ENCODE measurements around the gene COL20A1.
"Not testable (repeated sequence)": the region's sequence is repeated elsewhere in the genome, so short reads cannot be mapped to it uniquely, and the experiment has no call there.

Gene COL20A1

DNA sequence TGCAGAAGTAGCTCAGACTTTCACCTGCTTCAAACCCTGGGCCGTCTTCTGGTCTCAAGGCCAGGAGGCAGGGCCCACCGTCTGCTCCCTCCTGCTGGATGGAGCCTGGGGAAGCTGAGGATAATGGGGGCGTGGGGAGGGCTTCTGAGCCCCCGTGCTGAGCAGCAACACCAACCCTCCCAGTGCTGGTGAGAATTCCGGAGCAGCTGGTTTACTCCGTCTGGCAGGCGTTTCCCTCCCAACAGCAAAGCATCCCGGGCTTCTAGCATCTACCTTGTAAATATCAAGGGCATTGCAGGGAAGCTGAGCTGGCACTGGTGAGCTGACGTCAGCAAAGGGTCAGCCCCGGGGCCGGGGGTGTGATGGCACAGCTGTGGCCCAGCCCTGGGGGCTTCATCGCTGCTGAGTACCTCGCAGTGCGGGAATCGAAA lies 85.0 kb downstream of the COL20A1 start:
- in situ Hi-C loops (cut with HindIII; ENCODE audit: low sequenced_read_pairs): no loop called here
- TF ChIP-seq, protein P1, sequence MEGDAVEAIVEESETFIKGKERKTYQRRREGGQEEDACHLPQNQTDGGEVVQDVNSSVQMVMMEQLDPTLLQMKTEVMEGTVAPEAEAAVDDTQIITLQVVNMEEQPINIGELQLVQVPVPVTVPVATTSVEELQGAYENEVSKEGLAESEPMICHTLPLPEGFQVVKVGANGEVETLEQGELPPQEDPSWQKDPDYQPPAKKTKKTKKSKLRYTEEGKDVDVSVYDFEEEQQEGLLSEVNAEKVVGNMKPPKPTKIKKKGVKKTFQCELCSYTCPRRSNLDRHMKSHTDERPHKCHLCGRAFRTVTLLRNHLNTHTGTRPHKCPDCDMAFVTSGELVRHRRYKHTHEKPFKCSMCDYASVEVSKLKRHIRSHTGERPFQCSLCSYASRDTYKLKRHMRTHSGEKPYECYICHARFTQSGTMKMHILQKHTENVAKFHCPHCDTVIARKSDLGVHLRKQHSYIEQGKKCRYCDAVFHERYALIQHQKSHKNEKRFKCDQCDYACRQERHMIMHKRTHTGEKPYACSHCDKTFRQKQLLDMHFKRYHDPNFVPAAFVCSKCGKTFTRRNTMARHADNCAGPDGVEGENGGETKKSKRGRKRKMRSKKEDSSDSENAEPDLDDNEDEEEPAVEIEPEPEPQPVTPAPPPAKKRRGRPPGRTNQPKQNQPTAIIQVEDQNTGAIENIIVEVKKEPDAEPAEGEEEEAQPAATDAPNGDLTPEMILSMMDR (IDR thresholded peaks at IDR 0.05; ENCODE audit: low read depth, low read length): no peak
- H3K4me3 ChIP-seq (ENCODE audit: low read depth, low read length): no peak overlapping the region
- no peak for DNase-seq (ENCODE audit: low read depth, low spot score)

DNA sequence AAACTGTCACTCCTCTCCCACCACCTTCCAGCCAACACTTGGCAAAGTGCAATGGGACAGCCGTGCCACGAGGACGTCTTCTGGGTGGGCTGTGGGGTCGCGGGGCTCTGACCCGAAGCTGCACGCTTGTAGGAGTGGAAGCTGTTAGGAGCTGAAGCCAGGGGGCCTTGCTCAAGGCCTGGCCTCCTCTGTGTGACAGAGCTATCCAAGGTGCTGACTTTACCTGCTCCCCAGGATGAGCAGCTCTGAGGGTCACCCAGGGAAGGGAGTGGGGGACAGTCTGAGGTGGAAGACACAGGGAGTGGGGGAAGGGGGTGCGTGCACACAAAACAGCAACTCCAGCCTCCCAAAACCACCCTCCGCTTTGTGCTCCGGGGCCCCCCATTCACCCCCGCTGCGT lies 85.6 kb downstream of the COL20A1 start:
- in situ Hi-C loops (cut with HindIII; ENCODE audit: low sequenced_read_pairs): no loop called here
- DNase-seq (ENCODE audit: low read depth, low spot score): no peak
- H3K4me3 ChIP-seq (ENCODE audit: low read depth, low read length): no peak overlapping the region
- TF ChIP-seq, protein P1 (IDR thresholded peaks at IDR 0.05; ENCODE audit: low read depth, low read length): no peak

DNA sequence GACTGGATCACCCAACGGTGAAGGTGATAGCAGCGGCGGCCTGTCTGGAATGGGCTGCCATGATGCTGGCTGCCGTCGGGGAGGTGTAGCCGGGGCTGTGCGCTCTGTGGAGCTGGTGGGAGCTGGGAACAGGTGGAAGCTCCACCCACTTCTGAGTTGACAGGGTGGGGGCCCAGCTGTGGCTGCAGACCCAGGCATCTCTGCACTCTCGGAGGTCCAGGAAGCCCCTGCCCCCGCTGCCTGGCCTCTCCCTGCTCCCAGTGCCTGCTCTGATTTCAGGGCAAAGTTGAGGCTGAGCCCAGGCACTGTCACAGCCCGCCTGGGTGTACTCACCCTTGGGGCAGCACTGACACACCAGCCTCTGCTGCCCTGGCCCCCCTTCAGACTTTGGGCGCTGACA lies 86.3 kb downstream of the COL20A1 start:
- in situ Hi-C loops (cut with HindIII; ENCODE audit: low sequenced_read_pairs): no loop called here
- DNase-seq (ENCODE audit: low read depth, low spot score): no peak
- TF ChIP-seq, protein P1 (IDR thresholded peaks at IDR 0.05; ENCODE audit: low read depth, low read length): no peak
- H3K4me3 ChIP-seq (ENCODE audit: low read depth, low read length): no peak overlapping the region

DNA sequence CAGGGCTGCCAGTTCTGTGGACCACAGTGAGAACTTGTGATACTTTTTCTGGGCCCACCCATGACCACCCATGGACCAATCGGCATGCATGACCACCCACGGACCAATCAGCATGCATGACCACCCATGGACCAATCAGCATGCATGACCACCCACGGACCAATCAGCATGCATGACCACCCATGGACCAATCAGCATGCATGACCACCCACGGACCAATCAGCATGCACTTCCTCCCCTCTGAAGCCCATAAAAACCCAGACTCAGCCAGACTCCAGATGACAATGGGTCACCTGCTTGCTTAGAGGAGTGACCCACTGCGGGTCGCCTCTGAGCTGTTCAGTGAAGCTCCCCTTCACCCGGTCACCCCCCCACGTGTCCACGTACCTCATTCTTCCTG lies 86.9 kb downstream of the COL20A1 start:
- in situ Hi-C loops (cut with HindIII; ENCODE audit: low sequenced_read_pairs); DNase-seq (ENCODE audit: low read depth, low spot score); H3K4me3 ChIP-seq (ENCODE audit: low read depth, low read length): not testable (repeated sequence)

DNA sequence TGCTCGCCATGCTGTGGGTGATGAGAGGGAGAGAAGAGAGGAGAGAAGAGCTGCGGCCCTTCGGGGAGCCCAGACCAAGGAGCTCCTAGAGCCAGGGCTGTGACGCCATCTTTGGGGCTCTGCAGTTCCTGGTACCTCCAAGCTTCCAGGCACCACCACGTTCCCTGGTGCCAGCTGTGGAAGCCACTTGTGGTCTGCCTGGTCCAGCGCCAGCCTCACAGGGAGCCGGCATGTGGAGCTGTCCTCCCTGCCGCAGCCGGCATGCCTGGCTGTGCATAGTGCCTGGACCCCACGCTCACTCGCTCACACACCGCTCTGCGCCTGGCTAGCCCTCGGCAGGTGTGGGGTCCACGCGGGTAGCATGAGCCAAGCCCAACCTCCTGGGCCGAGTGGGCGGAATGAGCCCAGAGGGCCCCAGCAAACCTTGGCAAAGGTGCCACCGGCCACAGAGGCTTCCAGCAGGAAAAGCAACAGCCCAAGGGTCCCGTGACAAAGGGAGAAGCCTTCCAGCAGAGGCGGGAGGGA lies 87.4 kb downstream of the COL20A1 start:
- DNase-seq (ENCODE audit: low read depth, low spot score): no peak
- H3K4me3 ChIP-seq (ENCODE audit: low read depth, low read length): no peak overlapping the region
- TF ChIP-seq, protein P1 (IDR thresholded peaks at IDR 0.05; ENCODE audit: low read depth, low read length): no peak
- in situ Hi-C loops (cut with HindIII; ENCODE audit: low sequenced_read_pairs): no loop called here

DNA sequence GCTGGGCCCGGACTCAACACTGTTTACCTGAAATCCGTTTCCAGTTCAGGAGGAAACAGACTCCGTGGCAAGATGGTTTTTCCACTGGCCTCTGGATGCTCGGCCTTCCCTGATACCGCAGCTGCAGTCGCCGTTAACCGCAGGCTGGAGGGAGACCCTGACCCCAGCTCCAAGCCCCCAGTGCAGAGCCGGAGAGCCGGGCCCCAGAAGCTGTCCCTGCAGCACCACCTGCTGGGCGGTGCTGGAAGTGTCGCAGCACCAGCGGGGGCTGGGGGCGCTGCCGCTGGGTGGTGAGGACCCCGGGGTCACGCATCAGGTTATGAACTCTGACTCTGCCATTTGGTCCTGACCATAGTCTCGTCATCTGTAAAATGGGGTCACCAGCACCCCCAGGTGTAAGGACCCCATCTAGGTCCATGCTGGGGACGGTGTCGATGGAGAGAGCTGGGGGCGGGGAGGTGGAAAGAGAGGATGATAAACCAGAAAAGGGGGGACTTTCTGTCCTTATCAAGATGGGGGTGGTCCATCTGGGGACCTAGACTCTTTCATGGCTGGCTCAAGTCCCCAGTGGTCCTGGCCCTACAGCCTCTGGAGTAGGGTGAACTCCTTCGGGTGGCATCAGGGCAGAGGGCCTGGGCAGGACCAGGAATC lies 88.9 kb downstream of the COL20A1 start:
- in situ Hi-C loops (cut with HindIII; ENCODE audit: low sequenced_read_pairs): no loop called here
- no peak overlapping the region for H3K4me3 ChIP-seq (ENCODE audit: low read depth, low read length)
- DNase-seq (ENCODE audit: low read depth, low spot score): no peak
- TF ChIP-seq, protein P1 (IDR thresholded peaks at IDR 0.05; ENCODE audit: low read depth, low read length): peak; percentile 91

DNA sequence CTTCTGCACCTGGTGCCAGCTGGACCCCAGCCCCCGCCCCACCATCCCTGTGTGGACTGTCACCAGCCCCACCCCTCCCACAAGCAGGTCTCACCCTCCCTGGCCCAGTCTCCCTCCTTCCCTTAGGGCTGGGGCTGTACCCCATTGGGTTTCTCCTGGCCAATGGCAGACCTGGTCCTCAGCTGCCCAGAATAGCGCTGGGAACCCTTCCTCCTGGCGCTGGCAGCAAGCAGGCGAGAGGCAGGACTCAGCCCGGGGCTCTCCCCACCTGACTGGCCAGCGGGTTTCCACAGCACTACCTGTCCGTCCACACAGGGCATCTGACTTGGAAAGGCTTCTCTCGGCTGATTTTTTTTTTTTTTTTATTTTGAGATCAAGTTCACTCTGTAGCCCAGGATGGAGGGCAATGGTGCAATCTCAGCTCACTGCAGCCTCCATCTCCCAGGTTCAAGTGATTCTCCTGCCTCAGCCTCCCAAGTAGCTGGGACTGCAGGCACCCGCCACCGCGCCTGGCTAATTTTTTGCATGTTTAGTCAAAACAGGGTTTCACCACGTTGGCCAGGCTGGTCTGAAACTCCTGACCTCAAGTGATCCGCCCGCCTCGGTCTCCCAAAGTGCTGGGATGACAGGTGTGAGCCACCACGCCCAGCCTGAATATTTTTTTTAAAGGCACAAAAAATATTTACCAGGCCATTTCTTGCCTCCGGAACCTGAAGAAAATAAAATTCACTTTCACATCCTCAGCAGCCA lies 89.7 kb downstream of the COL20A1 start:
- in situ Hi-C loops (cut with HindIII; ENCODE audit: low sequenced_read_pairs): no loop called here
- TF ChIP-seq, protein P1 (IDR thresholded peaks at IDR 0.05; ENCODE audit: low read depth, low read length): no peak
- DNase-seq (ENCODE audit: low read depth, low spot score): no peak
- H3K4me3 ChIP-seq (ENCODE audit: low read depth, low read length): no peak overlapping the region

Data from astrocyte of the spinal cord (primary cell).